GM18519 (cell line): Measurements from ENCODE around the gene YPEL2.
"Not testable (repeated sequence)": the region's sequence is repeated elsewhere in the genome, so short reads cannot be mapped to it uniquely, and the experiment has no call there.

Experiments
- ATAC-seq: cut with Tn5 transposase; IDR thresholded peaks from one replicate; pipeline ENCODE4 v1.9.1; 2021; ENCODE audit warnings: mild to moderate bottlenecking, moderate library complexity; ENCODE audit not compliant: unreplicated experiment, low FRiP score

Gene YPEL2

GRCh38 chr17:59400858-59401257 lies 69.4 kb downstream of the YPEL2 start:
- ATAC-seq: no peak

- no peak for ATAC-seq
Observed at GRCh38 chr17:59401274-59401673, 69.8 kb downstream of the YPEL2 start.

GRCh38 chr17:59401725-59402124 lies 70.3 kb downstream of the YPEL2 start:
- ATAC-seq: no peak

- ATAC-seq: no peak
Observed at GRCh38 chr17:59402760-59403159, 71.3 kb downstream of the YPEL2 start.

GRCh38 chr17:59404471-59404870 lies 73.0 kb downstream of the YPEL2 start:
- no peak for ATAC-seq

GRCh38 chr17:59405944-59406705 lies 74.7 kb downstream of the YPEL2 start:
- no peak for ATAC-seq

- ATAC-seq: no peak
Observed at GRCh38 chr17:59406808-59407381, 75.4 kb downstream of the YPEL2 start.

- ATAC-seq: no peak
Observed at GRCh38 chr17:59409336-59410048, 78.0 kb downstream of the YPEL2 start.

- no peak for ATAC-seq
Observed at GRCh38 chr17:59410049-59410437, 78.6 kb downstream of the YPEL2 start.

- ATAC-seq: not testable (repeated sequence)
Observed at GRCh38 chr17:59412431-59412830, 81.0 kb downstream of the YPEL2 start.

GRCh38 chr17:59413014-59413766 lies 81.7 kb downstream of the YPEL2 start:
- ATAC-seq: no peak

- no peak for ATAC-seq
Observed at GRCh38 chr17:59415397-59415796, 83.9 kb downstream of the YPEL2 start.

GRCh38 chr17:59416184-59416583 lies 84.7 kb downstream of the YPEL2 start:
- ATAC-seq: no peak

- ATAC-seq: no peak
Observed at GRCh38 chr17:59417452-59417851, 86.0 kb downstream of the YPEL2 start.

- no peak for ATAC-seq
Observed at GRCh38 chr17:59418732-59419166, 87.3 kb downstream of the YPEL2 start.

GRCh38 chr17:59420901-59421300 lies 89.4 kb downstream of the YPEL2 start:
- ATAC-seq: no peak

GRCh38 chr17:59421722-59422121 lies 90.3 kb downstream of the YPEL2 start:
- no peak for ATAC-seq

- no peak for ATAC-seq
Observed at GRCh38 chr17:59423137-59423724, 91.8 kb downstream of the YPEL2 start.

- ATAC-seq: no peak
Observed at GRCh38 chr17:59423903-59424302, 92.4 kb downstream of the YPEL2 start.

GRCh38 chr17:59424331-59424730 lies 92.9 kb downstream of the YPEL2 start:
- no peak for ATAC-seq
